Endothelial cell of umbilical vein (primary cell): ENCODE measurements around the gene GBE1.

Experiments used
- EZH2 ChIP-seq: IDR thresholded peaks from 2 replicates; pipeline ENCODE4 v1.6.1; 2012; ENCODE audit warnings: borderline replicate concordance, low read depth, mild to moderate bottlenecking, moderate library complexity, low read length, inconsistent platforms; ENCODE audit not compliant: severe bottlenecking
- TF ChIP-seq, protein P1 (sequence below), 2 donors: IDR thresholded peaks; 1 replicate in 1 of 2; 2 replicates in 1 of 2; pipeline ENCODE4 v1.5.1; 2011; ENCODE audit warnings: low read length in 2 of 2, mild to moderate bottlenecking in 2 of 2, moderate library complexity in 2 of 2, control low read depth in 1 of 2, inconsistent platforms in 1 of 2, low read depth in 1 of 2; ENCODE audit not compliant: insufficient read depth in 1 of 2; ENCODE audit errors: extremely low read depth in 1 of 2

DNA sequence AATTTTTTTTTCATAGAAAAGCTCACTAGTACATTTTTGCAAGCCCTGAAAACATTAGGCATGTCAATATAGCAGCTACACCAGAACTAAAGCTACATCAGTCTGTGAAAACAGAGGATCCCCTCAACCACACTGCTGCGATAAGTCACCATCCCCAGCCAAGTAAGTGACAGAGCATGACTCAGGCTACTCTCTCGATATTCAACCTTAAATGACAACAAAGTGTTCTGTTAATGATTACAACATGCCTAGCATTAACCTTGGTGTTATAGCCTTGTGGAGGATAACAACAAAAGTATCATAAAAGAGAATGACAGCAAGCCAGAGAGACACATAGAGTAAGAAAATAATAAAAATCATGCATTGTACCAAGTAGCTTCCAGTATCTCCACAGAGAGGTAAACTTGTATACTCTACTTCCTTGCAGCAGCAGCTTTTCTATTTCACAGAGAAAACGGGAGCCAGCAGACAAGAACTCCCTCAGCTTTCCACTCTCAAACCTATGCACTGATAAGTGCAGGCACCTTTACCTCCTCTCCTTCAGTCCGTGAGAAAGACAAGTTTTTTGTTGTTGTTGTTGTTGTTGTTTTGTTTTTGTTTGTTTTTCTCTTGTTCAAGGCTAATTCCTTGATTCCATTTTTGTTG lies 76.6 kb downstream of the GBE1 start:
- TF ChIP-seq, protein P1, sequence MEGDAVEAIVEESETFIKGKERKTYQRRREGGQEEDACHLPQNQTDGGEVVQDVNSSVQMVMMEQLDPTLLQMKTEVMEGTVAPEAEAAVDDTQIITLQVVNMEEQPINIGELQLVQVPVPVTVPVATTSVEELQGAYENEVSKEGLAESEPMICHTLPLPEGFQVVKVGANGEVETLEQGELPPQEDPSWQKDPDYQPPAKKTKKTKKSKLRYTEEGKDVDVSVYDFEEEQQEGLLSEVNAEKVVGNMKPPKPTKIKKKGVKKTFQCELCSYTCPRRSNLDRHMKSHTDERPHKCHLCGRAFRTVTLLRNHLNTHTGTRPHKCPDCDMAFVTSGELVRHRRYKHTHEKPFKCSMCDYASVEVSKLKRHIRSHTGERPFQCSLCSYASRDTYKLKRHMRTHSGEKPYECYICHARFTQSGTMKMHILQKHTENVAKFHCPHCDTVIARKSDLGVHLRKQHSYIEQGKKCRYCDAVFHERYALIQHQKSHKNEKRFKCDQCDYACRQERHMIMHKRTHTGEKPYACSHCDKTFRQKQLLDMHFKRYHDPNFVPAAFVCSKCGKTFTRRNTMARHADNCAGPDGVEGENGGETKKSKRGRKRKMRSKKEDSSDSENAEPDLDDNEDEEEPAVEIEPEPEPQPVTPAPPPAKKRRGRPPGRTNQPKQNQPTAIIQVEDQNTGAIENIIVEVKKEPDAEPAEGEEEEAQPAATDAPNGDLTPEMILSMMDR (IDR thresholded peaks at IDR 0.05; ENCODE audit: extremely low read depth in 1 of 2, insufficient read depth in 1 of 2, low read depth in 1 of 2, low read length in 2 of 2) = no peak
- TF ChIP-seq EZH2 = no peak
